ENCODE data around the gene OLIG3. TPM values are rescaled to one million over a fixed set of nuclear protein-coding genes. Genes with fewer than 3 reads are reported as not detected.

OLIG3 gene
- not detected for total RNA-seq
- polyA plus RNA-seq: not detected

- peaks cover 0 to 6% (median 1%) of the 10 kb centered on the region in 4 donors for H3K9me3 ChIP-seq (ENCODE audit: control insufficient read depth in 4 of 4, low read length in 3 of 4)
- TF ChIP-seq RXRA (IDR thresholded peaks at IDR 0.05): no peak
- no peak for TF ChIP-seq HNF4G (IDR thresholded peaks at IDR 0.05)
- TF ChIP-seq FOXA1 (IDR thresholded peaks at IDR 0.05): no peak
- TF ChIP-seq RAD21 (IDR thresholded peaks at IDR 0.05): no peak
- TF ChIP-seq SP1 (IDR thresholded peaks at IDR 0.05): no peak
- TF ChIP-seq HNF4A (conservative IDR thresholded peaks at IDR 0.05): no peak
- no peak for TF ChIP-seq FOXA2 (IDR thresholded peaks at IDR 0.05)
- no peak for TF ChIP-seq TAF1 (conservative IDR thresholded peaks at IDR 0.05)
- TF ChIP-seq REST (IDR thresholded peaks at IDR 0.05): no peak
- TF ChIP-seq ATF3 (IDR thresholded peaks at IDR 0.05): no peak
- TF ChIP-seq NR2F2 (IDR thresholded peaks at IDR 0.05): no peak
- TF ChIP-seq JUND (IDR thresholded peaks at IDR 0.05): no peak
- TF ChIP-seq CTCF (IDR thresholded peaks at IDR 0.05; ENCODE audit: low read depth, low read length, missing input control): no peak
- no peak for TF ChIP-seq GABPA (IDR thresholded peaks at IDR 0.05 in 1 of 2, conservative IDR thresholded peaks at IDR 0.05 in 1 of 2)
- TF ChIP-seq MAX (IDR thresholded peaks at IDR 0.05): no peak
- TF ChIP-seq EGR1 (IDR thresholded peaks at IDR 0.05; ENCODE audit: low read depth in 2 of 2): no peak
- no peak for TF ChIP-seq ZBTB33 (IDR thresholded peaks at IDR 0.05)
- TF ChIP-seq YY1 (IDR thresholded peaks at IDR 0.05): no peak
- peaks cover 10 to 22% (median 12%) of the 10 kb centered on the region in 4 donors for H3K4me1 ChIP-seq (ENCODE audit: control insufficient read depth in 4 of 4, insufficient read depth in 4 of 4, low read length in 3 of 4)
- no peak within 1 kb of the TSS for H3K27ac ChIP-seq (ENCODE audit: low read depth in 1 of 2, low read length in 2 of 2)
- no peaks in the 10 kb centered on the region for H3K36me3 ChIP-seq (ENCODE audit: control insufficient read depth in 4 of 4, insufficient read depth in 3 of 4, low read depth in 1 of 4, low read length in 3 of 4)
- peaks cover 11 to 59% (median 25%) of the 10 kb centered on the region in 4 donors for H3K27me3 ChIP-seq (ENCODE audit: control insufficient read depth in 4 of 4, insufficient read depth in 4 of 4, low read length in 3 of 4)
- peak within 1 kb of the TSS in 1 of 3 donors; percentile 11 for H3K4me3 ChIP-seq (ENCODE audit: low read depth in 1 of 3, low read length in 3 of 3)
- 10% methylated on average over 23 of the region's 23 CpGs for WGBS
- no peak within 1 kb of the TSS for H3K9ac ChIP-seq (ENCODE audit: low read depth in 1 of 2, low read length in 2 of 2)
- DNase-seq (ENCODE audit: low spot score): no peak
These were observed at the start of gene OLIG3 for GRCh38 chr6:137494281-137494987. Gene OLIG3 (minus strand): TSS chr6:137494394. CDS start chr6:137494170, 224 bp downstream.
